CD4-positive, alpha-beta T cell treated with Interleukin-17A for 4 hours (primary cell): Measurements from ENCODE around the gene EMC9.
"Not testable (repeated sequence)": the region's sequence is repeated elsewhere in the genome, so short reads cannot be mapped to it uniquely, and the experiment has no call there.

Experiments
- DNase-seq: peaks from one replicate; pipeline ENCODE4 v3.0.0-alpha.2; 2020; ENCODE audit warnings: mixed read lengths

Gene EMC9

GRCh38 chr14:24106672-24107271 is 34.6 kb downstream of the EMC9 start:
- no peak for DNase-seq

- not testable (repeated sequence) for DNase-seq
Observed at GRCh38 chr14:24105609-24106239, 35.7 kb downstream of the EMC9 start.

- no peak for DNase-seq
Observed at GRCh38 chr14:24103451-24103850, 37.9 kb downstream of the EMC9 start.

- no peak for DNase-seq
Observed at GRCh38 chr14:24102357-24103048, 38.9 kb downstream of the EMC9 start.

GRCh38 chr14:24100982-24101494 is 40.4 kb downstream of the EMC9 start:
- DNase-seq: no peak

GRCh38 chr14:24100197-24100981 is 41.0 kb downstream of the EMC9 start:
- no peak for DNase-seq

- DNase-seq: no peak
Observed at GRCh38 chr14:24098927-24099813, 42.2 kb downstream of the EMC9 start.

DNA sequence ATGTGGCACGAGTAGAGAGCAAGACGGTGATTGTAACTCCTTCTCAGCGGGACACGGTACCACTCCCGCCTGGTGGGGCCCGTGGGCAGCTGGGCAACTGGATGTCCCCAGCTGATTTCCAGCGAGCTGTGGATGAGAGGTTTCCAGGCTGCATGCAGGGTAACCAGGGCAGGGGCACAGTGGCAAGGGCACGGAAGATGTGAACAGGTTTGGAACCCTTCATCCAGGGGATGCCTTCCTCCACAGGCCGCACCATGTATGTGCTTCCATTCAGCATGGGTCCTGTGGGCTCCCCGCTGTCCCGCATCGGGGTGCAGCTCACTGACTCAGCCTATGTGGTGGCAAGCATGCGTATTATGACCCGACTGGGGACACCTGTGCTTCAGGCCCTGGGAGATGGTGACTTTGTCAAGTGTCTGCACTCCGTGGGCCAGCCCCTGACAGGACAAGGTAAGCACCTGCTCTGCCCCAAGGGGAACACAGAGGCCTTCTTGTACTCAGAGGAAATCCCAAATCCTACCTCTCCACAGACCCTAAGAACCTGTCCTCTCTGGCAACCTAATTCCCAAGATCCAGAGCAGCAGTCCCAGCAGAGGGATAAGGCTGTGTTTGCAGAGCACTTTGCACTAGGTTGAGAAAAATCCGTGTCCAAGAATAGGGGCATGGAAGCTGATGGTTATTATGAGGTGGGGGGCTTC is 43.0 kb downstream of the EMC9 start:
- no peak for DNase-seq

DNA sequence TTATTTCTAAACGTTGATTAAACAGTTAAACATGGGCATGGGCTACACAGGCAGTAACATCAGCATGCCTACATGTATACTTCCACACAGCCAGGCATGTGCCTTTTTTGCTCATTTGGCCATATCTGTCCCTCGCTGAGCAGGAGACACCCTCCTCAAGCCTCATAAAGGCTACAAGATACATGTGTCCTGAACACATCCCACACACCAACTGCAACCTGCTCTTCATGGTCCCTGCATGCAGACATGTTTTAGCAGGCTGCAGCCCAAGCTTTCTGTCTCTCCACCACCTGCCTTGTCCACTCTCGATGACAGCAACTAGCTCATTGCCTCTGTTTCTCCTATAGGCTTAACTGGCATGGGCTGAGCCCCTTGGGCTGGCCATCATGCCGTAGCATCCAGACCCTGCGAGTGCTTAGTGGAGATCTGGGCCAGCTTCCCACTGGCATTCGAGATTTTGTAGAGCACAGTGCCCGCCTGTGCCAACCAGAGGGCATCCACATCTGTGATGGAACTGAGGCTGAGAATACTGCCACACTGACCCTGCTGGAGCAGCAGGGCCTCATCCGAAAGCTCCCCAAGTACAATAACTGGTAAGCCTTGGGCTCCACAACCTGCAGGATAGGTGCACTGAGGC is 44.7 kb downstream of the EMC9 start:
- no peak for DNase-seq

DNA sequence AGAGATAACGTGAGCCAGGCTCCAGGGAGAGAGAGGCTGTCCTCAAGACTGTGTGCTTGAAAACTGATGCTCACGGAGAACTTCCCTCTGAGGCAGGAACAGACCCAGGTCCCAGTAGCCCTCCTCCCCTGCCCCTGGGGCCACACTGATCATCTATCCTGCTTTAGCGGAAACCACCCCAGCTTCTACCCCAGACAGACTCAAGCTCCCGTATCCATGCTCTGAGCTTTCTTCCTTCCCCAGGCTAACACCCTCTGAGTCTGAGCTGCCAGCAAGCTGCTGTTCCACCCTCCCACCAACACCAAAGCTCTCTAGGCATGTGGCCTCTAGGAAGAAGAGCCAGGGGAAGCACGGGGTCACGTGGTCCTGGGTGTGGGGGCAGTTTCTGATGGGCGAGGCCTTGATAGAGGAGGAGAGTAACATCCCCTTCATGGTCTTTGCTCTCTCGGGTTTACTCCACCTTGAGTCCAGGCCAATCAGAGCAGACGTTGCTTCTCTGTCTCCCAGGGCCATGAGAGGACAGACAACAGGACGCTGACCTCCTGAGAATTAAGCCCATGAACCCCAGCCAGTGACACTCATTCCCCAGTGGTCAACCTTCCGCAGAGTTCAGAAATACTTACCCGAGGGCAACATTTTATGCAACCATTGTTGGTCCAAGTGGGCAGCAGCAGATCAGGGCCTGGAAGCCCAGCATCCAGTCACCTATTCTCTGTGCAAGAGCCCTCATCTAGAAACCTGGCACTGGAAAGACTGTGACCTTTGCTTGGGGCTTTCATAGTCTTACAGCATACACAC is 45.9 kb downstream of the EMC9 start:
- DNase-seq: peak; percentile 33

DNA sequence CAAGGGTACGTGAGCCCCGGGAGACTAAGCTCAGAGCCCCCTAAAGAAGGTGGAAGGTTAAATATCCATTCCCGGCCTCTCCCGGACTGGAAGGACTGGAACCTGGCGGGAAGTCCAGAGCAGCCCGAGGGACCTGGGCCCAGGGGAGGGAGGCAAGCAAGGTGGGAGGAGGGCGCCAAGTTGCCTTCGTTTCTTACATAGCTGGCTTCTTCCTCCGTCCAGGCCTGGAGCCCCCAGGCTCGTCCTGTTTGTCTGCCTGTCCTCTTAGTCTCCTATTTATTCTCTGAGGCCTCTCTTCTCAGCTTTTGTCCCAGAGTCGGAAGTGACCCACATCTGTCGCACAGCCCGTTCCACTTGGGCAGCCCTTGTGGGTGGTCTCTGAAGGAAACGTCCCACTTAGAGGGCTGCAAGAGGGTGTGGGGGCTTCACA is 46.5 kb downstream of the EMC9 start:
- peak; percentile 28 for DNase-seq

GRCh38 chr14:24093901-24094840 is 47.2 kb downstream of the EMC9 start, which contains the start of gene PCK2:
Gene PCK2, plus strand, starts transcription at chr14:24094311. Its CDS starts 95 bp downstream, at chr14:24094406.
- peak; percentile 81 for DNase-seq

DNA sequence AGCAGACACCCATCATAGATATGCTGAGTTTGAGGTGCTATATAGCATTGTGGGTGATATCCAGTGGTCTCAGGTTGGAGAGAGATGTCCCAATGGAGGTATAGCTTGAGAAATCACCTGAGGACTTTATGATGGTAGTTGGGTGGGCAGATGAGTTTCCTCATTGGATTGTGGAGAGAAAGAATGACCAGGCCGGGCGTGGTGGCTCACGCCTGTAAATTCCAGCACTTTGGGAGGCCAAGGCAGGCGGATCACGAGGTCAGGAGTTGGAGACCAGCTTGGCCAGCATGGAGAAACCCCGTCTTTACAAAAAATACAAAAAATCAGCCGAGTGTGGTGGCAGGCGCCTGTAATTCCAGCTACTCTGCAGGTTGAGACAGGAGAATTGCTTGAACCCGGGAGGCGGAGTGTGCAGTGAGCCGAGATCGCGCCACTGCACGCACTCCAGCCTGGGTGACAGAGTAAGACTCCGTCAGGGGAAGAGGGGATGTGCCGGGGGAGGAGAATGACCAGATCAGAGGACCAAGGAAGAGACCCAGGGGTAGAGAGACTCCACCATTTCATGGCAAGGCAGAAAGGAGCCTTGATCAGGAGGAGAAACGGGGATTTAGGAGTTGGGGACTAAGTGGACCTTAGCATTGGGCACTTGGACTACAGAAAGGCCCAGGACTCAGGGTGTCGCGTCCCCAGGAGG is 48.0 kb downstream of the EMC9 start:
- no peak for DNase-seq

GRCh38 chr14:24092505-24093206 is 48.7 kb downstream of the EMC9 start:
- DNase-seq: no peak

DNA sequence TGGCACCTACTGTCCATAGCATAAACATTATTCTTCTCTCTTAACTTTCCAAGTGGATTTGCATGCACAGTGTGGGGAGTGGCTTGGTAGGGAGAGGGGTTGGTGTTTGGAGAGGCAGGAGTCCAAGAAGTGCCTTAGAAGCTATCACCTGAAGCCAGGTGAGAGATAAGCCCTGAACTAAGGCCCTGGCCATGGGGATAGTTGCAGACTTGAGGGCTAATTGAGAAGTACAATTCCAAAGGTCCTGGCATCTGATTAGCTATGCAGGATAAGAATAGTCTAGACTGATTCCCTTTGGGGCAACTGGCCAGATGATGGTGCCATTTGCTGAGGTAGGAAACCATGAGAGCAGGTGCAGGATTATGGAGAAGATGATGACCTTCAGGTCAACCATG is 49.3 kb downstream of the EMC9 start:
- no peak for DNase-seq

DNA sequence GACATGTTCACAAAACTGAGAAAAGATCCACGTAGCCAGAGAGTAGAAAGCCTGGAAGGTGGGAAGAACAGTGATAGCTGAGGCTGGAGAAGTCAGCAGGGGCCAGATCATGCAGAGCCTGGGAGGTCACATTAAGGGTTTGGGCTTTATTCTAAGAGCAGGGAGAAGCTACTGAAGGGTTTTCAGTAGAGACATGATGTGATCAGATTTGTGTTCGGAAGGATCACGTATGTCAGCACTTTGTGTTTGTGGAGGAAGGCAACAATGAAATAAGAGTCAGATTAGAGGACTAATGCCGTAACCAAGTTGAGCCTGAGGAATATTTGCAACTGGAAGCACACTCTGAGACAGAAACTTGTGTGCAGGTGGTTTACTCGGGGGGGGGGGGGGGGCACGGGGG is 51.5 kb downstream of the EMC9 start:
- no peak for DNase-seq
